Measurements from ENCODE around the gene SH3PXD2B.
A peak's percentile ranks its signal among the peaks of the same experiment; 100 is the strongest.

Gene SH3PXD2B

GRCh38 chr5:172422255-172422654, 32.1 kb downstream of the SH3PXD2B start:
- no peak for TF ChIP-seq CTCF (IDR thresholded peaks at IDR 0.05; ENCODE audit: extremely low read depth, missing control alignments)
- no peak for DNase-seq (ENCODE audit: low spot score)

GRCh38 chr5:172421020-172421419, 33.3 kb downstream of the SH3PXD2B start:
- TF ChIP-seq CTCF (IDR thresholded peaks at IDR 0.05; ENCODE audit: extremely low read depth, missing control alignments), result no peak

GRCh38 chr5:172420235-172420939, 33.9 kb downstream of the SH3PXD2B start:
- DNase-seq (ENCODE audit: low spot score), result peak; percentile 34
- TF ChIP-seq CTCF (IDR thresholded peaks at IDR 0.05; ENCODE audit: extremely low read depth, missing control alignments), result no peak

More at GRCh38 chr5:172421020-172421419, 33.3 kb downstream of the SH3PXD2B start:
- no peak for DNase-seq (ENCODE audit: low spot score)

- TF ChIP-seq CTCF (IDR thresholded peaks at IDR 0.05; ENCODE audit: extremely low read depth, missing control alignments), result no peak
- DNase-seq (ENCODE audit: low spot score), result no peak
Measured at GRCh38 chr5:172418862-172419814, 35.2 kb downstream of the SH3PXD2B start.

GRCh38 chr5:172417983-172418630, 36.2 kb downstream of the SH3PXD2B start:
- DNase-seq (ENCODE audit: low spot score), result no peak
- TF ChIP-seq CTCF (IDR thresholded peaks at IDR 0.05; ENCODE audit: extremely low read depth, missing control alignments), result no peak

GRCh38 chr5:172417130-172417841, 37.0 kb downstream of the SH3PXD2B start:
- DNase-seq (ENCODE audit: low spot score), result no peak
- TF ChIP-seq CTCF (IDR thresholded peaks at IDR 0.05; ENCODE audit: extremely low read depth, missing control alignments), result no peak
